RPMI8226 (cell line): ENCODE data around the gene LRRC1.
A peak's percentile ranks its signal among the peaks of the same experiment; 100 is the strongest.
"Not testable (repeated sequence)": the region's sequence is repeated elsewhere in the genome, so short reads cannot be mapped to it uniquely, and the experiment has no call there.

Source experiments
- DNase-seq: peaks from one replicate; pipeline ENCODE4 v3.0.0-alpha.2; 2015

Gene LRRC1

GRCh38 chr6:53794720-53795339, at the start of gene LRRC1:
LRRC1 (plus strand) TSS chr6:53795005; CDS start chr6:53795257, 252 bp downstream.
- DNase-seq = peak; percentile 90

GRCh38 chr6:53746442-53747103, 48.2 kb upstream of the LRRC1 start:
- no peak for DNase-seq

GRCh38 chr6:53750052-53750650, 44.7 kb upstream of the LRRC1 start:
- no peak for DNase-seq

- DNase-seq = no peak
Observed at GRCh38 chr6:53751417-53751816, 43.4 kb upstream of the LRRC1 start.

- no peak for DNase-seq
Observed at GRCh38 chr6:53752440-53752839, 42.4 kb upstream of the LRRC1 start.

GRCh38 chr6:53752856-53753255, 41.9 kb upstream of the LRRC1 start:
- DNase-seq = no peak

- DNase-seq = no peak
Observed at GRCh38 chr6:53754330-53754729, 40.5 kb upstream of the LRRC1 start.

GRCh38 chr6:53756396-53756795, 38.4 kb upstream of the LRRC1 start:
- no peak for DNase-seq

- DNase-seq = no peak
Observed at GRCh38 chr6:53758496-53758895, 36.3 kb upstream of the LRRC1 start.

GRCh38 chr6:53761036-53761435, 33.8 kb upstream of the LRRC1 start:
- DNase-seq = no peak

GRCh38 chr6:53765270-53765669, 29.5 kb upstream of the LRRC1 start:
- no peak for DNase-seq

- DNase-seq = no peak
Observed at GRCh38 chr6:53766930-53767329, 27.9 kb upstream of the LRRC1 start.

- DNase-seq = no peak
Observed at GRCh38 chr6:53767941-53768340, 26.9 kb upstream of the LRRC1 start.

- DNase-seq = no peak
Observed at GRCh38 chr6:53768636-53769035, 26.2 kb upstream of the LRRC1 start.

GRCh38 chr6:53770780-53771249, 24.0 kb upstream of the LRRC1 start:
- DNase-seq = no peak

- DNase-seq = no peak
Observed at GRCh38 chr6:53771785-53772624, 22.8 kb upstream of the LRRC1 start.

GRCh38 chr6:53773044-53773696, 21.6 kb upstream of the LRRC1 start:
- no peak for DNase-seq

- not testable (repeated sequence) for DNase-seq
Observed at GRCh38 chr6:53776152-53776551, 18.7 kb upstream of the LRRC1 start.

GRCh38 chr6:53784991-53785390, 9.8 kb upstream of the LRRC1 start:
- DNase-seq = not testable (repeated sequence)

- no peak for DNase-seq
Observed at GRCh38 chr6:53786832-53787231, 8.0 kb upstream of the LRRC1 start.

GRCh38 chr6:53790886-53791285, 3.9 kb upstream of the LRRC1 start:
- DNase-seq = no peak

- no peak for DNase-seq
Observed at GRCh38 chr6:53792016-53792415, 2.8 kb upstream of the LRRC1 start.

GRCh38 chr6:53792973-53793317, 1.9 kb upstream of the LRRC1 start:
- DNase-seq = no peak
